Skeletal muscle satellite cell (primary cell): ENCODE results near the gene CRTC2.
"Not testable (repeated sequence)": the region's sequence is repeated elsewhere in the genome, so short reads cannot be mapped to it uniquely, and the experiment has no call there.

Source experiments
- H3K27me3 ChIP-seq: 2 replicates; pipeline ENCODE4 v1.7.0; 2013; ENCODE audit warnings: low read length; ENCODE audit not compliant: control insufficient read depth, insufficient read depth
- H3K36me3 ChIP-seq: 2 replicates; pipeline ENCODE4 v1.7.0; 2013; ENCODE audit warnings: mild to moderate bottlenecking, control low read depth, low read length; ENCODE audit not compliant: insufficient read depth
- H3K4me1 ChIP-seq: 2 replicates; pipeline ENCODE4 v1.7.0; 2013; ENCODE audit warnings: low read length; ENCODE audit not compliant: control insufficient read depth, insufficient read depth
- H3K4me2 ChIP-seq: 2 replicates; pipeline ENCODE4 v1.7.0; 2013; ENCODE audit warnings: mild to moderate bottlenecking, low read length
- H3K4me3 ChIP-seq: 2 replicates; pipeline ENCODE4 v1.7.0; 2013; ENCODE audit warnings: low read length
- H3K9ac ChIP-seq: 2 replicates; pipeline ENCODE4 v1.7.0; 2013; ENCODE audit warnings: mild to moderate bottlenecking, low read depth, low read length, moderate library complexity
- H3K9me3 ChIP-seq: replicated peaks from 2 replicates; pipeline ENCODE4 v1.7.0; 2013; ENCODE audit warnings: mild to moderate bottlenecking, control low read depth, low read length

The CRTC2 gene

GRCh38 chr1:153985341-153985912 lies 27.0 kb upstream of the CRTC2 start:
- peak overlapping the region; percentile 81 for H3K4me3 ChIP-seq
- peaks cover 20% of the 10 kb centered on the region for H3K4me1 ChIP-seq
- H3K4me2 ChIP-seq: peak overlapping the region; percentile 94
- H3K9me3 ChIP-seq: no peaks in the 10 kb centered on the region
- peak overlapping the region; percentile 79 for H3K9ac ChIP-seq
- peaks cover 21% of the 10 kb centered on the region for H3K36me3 ChIP-seq
- no peaks in the 10 kb centered on the region for H3K27me3 ChIP-seq

DNA sequence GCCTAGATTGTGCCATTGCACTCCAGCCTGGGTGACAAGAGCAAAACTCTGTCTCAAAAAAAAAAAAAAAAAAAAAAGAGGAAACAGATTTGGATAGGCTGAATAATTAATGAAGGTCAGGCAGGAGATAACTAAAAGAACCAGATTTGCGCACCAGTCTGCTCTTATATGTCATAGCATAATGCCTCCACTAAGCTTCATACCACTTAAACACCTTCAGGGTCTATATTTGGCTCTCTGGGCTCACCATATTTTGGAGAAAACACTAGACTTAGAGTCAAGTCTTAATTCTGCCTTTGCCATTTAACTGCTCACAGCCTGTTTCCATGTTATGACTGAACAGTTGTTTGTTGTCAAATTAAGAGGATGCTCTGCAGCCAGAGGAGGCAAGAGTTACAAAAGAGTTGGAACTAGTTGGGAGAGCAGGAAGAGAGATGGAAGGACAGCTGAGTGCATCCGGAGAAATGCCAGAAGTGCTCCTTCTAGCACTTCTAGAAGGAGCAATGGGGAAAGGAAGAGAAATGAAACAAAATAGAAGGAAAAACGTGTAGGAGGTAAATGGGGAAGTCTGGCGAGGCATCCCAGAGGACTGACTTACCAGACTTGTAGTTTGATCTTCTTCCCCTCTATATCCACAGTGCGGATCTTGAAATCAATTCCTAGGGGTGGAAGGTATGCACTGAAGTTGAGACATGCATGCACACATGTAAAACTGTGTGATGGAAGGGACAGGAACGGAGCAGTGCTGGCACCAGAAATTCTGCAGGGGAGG lies 25.9 kb upstream of the CRTC2 start:
- H3K4me2 ChIP-seq: peak overlapping the region; percentile 94
- peak overlapping the region; percentile 81 for H3K4me3 ChIP-seq
- H3K27me3 ChIP-seq: no peaks in the 10 kb centered on the region
- H3K9me3 ChIP-seq: no peaks in the 10 kb centered on the region
- no peak overlapping the region for H3K9ac ChIP-seq
- H3K4me1 ChIP-seq: peaks cover 18% of the 10 kb centered on the region
- H3K36me3 ChIP-seq: peaks cover 21% of the 10 kb centered on the region

DNA sequence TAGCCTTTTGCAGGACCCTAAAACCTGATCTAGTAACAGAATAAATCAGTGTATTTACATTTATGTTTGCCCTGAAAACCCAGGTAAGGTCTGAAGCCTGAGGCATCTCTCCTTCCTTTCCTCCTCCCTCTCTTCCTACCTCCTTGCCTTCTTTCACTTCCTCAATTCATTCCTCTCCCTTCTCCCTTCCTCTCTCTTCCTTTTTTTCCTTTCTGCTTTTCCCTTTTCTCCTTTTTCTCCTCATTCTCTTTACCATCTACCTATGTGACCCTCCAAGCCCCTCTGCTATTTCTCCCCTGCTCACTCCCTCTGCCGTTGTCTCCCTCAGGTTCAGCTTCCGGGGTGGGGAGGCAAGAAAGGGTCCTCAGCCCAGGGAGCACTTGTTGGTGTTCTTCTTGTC lies 23.3 kb upstream of the CRTC2 start:
- not testable (repeated sequence) for H3K9ac ChIP-seq, H3K27me3 ChIP-seq, H3K4me3 ChIP-seq, H3K4me2 ChIP-seq, H3K9me3 ChIP-seq
- Histone ChIP-seq H3K4me1 (peaks cover 20% of the 10 kb centered on the region), H3K36me3 (peaks cover 27% of the 10 kb centered on the region)

GRCh38 chr1:153979091-153979490 lies 20.7 kb upstream of the CRTC2 start:
- Histone ChIP-seq H3K36me3 (peaks cover 43% of the 10 kb centered on the region), H3K4me1 (peaks cover 16% of the 10 kb centered on the region)
- H3K4me3 ChIP-seq, H3K27me3 ChIP-seq, H3K9me3 ChIP-seq, H3K4me2 ChIP-seq, H3K9ac ChIP-seq: not testable (repeated sequence)

DNA sequence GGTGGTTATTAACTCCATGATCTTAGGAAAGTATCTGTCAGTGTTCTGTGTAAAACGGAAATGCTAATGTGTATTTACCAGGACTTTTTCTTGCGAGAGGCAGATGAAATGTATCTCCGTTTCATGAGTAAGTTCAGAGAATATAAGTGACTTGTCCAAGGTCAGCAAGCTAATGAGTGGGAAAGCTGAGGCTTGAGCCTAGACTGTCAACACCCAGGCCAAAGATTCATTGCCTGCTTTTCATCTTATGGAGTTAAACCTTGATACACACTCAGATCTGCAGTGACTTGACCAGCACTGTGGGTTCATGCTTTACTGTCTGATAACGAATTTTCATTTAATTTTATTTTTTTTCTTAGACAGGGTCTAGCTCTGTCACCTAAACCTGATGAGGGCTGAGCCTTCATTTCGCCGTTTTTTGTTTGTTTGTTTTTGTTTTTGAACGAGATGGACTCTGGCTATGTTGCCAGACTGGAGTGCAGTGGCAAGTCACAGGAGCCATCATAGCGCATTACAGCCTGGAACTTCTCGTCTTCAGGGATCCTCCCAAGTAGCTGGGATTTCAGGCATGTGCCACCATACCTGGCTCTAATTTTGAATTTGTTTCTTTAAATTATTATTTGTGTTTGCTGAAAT lies 20.0 kb upstream of the CRTC2 start:
- peak overlapping the region; percentile 87 for H3K4me3 ChIP-seq
- peaks cover 15% of the 10 kb centered on the region for H3K4me1 ChIP-seq
- H3K4me2 ChIP-seq: peak overlapping the region; percentile 91
- no peaks in the 10 kb centered on the region for H3K27me3 ChIP-seq
- H3K36me3 ChIP-seq: peaks cover 45% of the 10 kb centered on the region
- H3K9me3 ChIP-seq: no peaks in the 10 kb centered on the region
- H3K9ac ChIP-seq: peak overlapping the region; percentile 92

GRCh38 chr1:153977250-153978240 lies 19.1 kb upstream of the CRTC2 start, which contains the start of gene JTB:
JTB (minus strand) TSS chr1:153977674; CDS start chr1:153977252, 422 bp downstream.
- Histone ChIP-seq H3K4me1 (peaks cover 15% of the 10 kb centered on the region), H3K9ac (peak within 1 kb of the TSS; percentile 92), H3K4me3 (peak within 1 kb of the TSS; percentile 87), H3K9me3 (no peaks in the 10 kb centered on the region), H3K4me2 (peak within 1 kb of the TSS; percentile 91), H3K27me3 (no peaks in the 10 kb centered on the region), H3K36me3 (peaks cover 43% of the 10 kb centered on the region)

DNA sequence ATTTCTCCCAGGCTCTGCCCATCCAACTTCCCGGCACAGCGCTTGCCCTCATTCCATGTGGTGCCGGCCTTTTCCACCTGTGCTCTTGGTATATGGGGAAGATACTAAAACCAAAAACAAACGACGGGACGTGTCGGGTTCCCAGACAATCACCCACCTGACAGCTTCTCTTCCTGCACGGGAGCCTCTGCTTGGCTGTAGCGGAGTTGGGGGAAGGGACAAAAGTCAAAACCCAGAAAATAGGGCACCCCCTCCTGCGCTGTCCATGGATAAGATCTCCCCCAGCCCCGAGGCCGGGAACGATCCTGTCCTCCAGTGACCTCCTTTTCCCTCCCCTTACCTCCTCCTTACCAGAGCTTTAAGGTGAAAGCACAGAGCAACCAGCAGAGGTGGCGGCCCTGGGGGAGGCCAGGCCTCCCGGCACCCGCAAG lies 18.4 kb upstream of the CRTC2 start:
- Histone ChIP-seq H3K4me2 (peak overlapping the region; percentile 91), H3K36me3 (peaks cover 39% of the 10 kb centered on the region)

DNA sequence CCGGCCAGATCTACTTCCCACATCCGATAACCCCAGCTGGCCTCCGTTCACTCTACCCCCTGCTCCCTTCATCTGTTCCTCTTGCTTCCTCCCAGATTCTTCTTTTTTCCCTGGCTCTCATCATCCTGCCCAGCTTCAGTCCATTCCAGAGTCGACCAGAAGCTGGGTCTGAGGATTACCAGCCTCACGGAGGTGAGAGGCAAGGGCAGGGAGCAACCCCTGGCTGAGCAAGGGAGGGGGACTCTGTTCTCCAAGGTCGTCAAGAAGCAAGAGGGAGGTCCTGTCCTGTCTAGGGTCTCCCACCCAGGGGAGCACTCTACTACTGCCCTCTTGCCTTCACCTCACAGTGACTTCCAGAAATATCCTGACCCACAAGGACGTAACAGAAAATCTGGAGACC lies 15.1 kb upstream of the CRTC2 start:
- H3K36me3 ChIP-seq: peaks cover 26% of the 10 kb centered on the region
- no peak overlapping the region for H3K9ac ChIP-seq
- no peaks in the 10 kb centered on the region for H3K27me3 ChIP-seq
- H3K9me3 ChIP-seq: no peaks in the 10 kb centered on the region
- H3K4me3 ChIP-seq: no peak overlapping the region
- no peak overlapping the region for H3K4me2 ChIP-seq
- H3K4me1 ChIP-seq: peaks cover 15% of the 10 kb centered on the region

More for the DNA sequence above, 18.4 kb upstream of the CRTC2 start:
- Histone ChIP-seq H3K4me3 (peak overlapping the region; percentile 87), H3K27me3 (no peaks in the 10 kb centered on the region), H3K9me3 (no peaks in the 10 kb centered on the region), H3K4me1 (peaks cover 15% of the 10 kb centered on the region), H3K9ac (peak overlapping the region; percentile 92)

- no peak overlapping the region for H3K9ac ChIP-seq
- peaks cover 26% of the 10 kb centered on the region for H3K36me3 ChIP-seq
- H3K9me3 ChIP-seq: no peaks in the 10 kb centered on the region
- H3K4me3 ChIP-seq: no peak overlapping the region
- H3K4me2 ChIP-seq: no peak overlapping the region
- H3K4me1 ChIP-seq: peaks cover 17% of the 10 kb centered on the region
- no peaks in the 10 kb centered on the region for H3K27me3 ChIP-seq
Measured at GRCh38 chr1:153973071-153973470, 14.7 kb upstream of the CRTC2 start.

- Histone ChIP-seq H3K27me3 (no peaks in the 10 kb centered on the region), H3K4me3 (no peak overlapping the region), H3K36me3 (peaks cover 21% of the 10 kb centered on the region), H3K4me1 (peaks cover 16% of the 10 kb centered on the region), H3K9me3 (no peaks in the 10 kb centered on the region), H3K9ac (no peak overlapping the region), H3K4me2 (no peak overlapping the region)
Measured at GRCh38 chr1:153970346-153970745, 11.9 kb upstream of the CRTC2 start.

- no peak overlapping the region for H3K4me3 ChIP-seq
- peak overlapping the region; percentile 86 for H3K4me2 ChIP-seq
- no peaks in the 10 kb centered on the region for H3K27me3 ChIP-seq
- H3K9me3 ChIP-seq: no peaks in the 10 kb centered on the region
- H3K9ac ChIP-seq: no peak overlapping the region
- peaks cover 10% of the 10 kb centered on the region for H3K36me3 ChIP-seq
- peaks cover 21% of the 10 kb centered on the region for H3K4me1 ChIP-seq
Measured at GRCh38 chr1:153968972-153969371, 10.6 kb upstream of the CRTC2 start.
